ENCODE data around the gene KCNAB2.

KCNAB2 gene

GRCh38 chr1:6130036-6130435, 84.3 kb downstream of the KCNAB2 start:
- no peaks in the 10 kb centered on the region for H3K36me3 ChIP-seq (ENCODE audit: control insufficient read depth, insufficient read depth, low read length)
- no peaks in the 10 kb centered on the region for H3K27me3 ChIP-seq (ENCODE audit: control insufficient read depth, insufficient read depth, low read length)
- H3K4me1 ChIP-seq (ENCODE audit: control insufficient read depth, insufficient read depth, low read length) = no peaks in the 10 kb centered on the region
- no peak overlapping the region for H3K9ac ChIP-seq (ENCODE audit: low read length)
- H3K4me3 ChIP-seq (ENCODE audit: low read length) = no peak overlapping the region
- no peak overlapping the region for H3K27ac ChIP-seq (ENCODE audit: low read depth, low read length)

- H3K36me3 ChIP-seq (ENCODE audit: control insufficient read depth, insufficient read depth, low read length) = no peaks in the 10 kb centered on the region
- H3K4me1 ChIP-seq (ENCODE audit: control insufficient read depth, insufficient read depth, low read length) = no peaks in the 10 kb centered on the region
- no peak overlapping the region for H3K4me3 ChIP-seq (ENCODE audit: low read length)
- no peak overlapping the region for H3K27ac ChIP-seq (ENCODE audit: low read depth, low read length)
- no peaks in the 10 kb centered on the region for H3K27me3 ChIP-seq (ENCODE audit: control insufficient read depth, insufficient read depth, low read length)
- H3K9ac ChIP-seq (ENCODE audit: low read length) = no peak overlapping the region
These were observed 84.9 kb downstream of the KCNAB2 start for GRCh38 chr1:6130596-6130995.

GRCh38 chr1:6131561-6131960, 85.9 kb downstream of the KCNAB2 start:
- Histone ChIP-seq H3K27me3 (ENCODE audit: control insufficient read depth, insufficient read depth, low read length) (no peaks in the 10 kb centered on the region), H3K27ac (ENCODE audit: low read depth, low read length) (no peak overlapping the region), H3K36me3 (ENCODE audit: control insufficient read depth, insufficient read depth, low read length) (no peaks in the 10 kb centered on the region), H3K4me3 (ENCODE audit: low read length) (no peak overlapping the region), H3K4me1 (ENCODE audit: control insufficient read depth, insufficient read depth, low read length) (no peaks in the 10 kb centered on the region), H3K9ac (ENCODE audit: low read length) (no peak overlapping the region)

GRCh38 chr1:6133146-6133895, 87.6 kb downstream of the KCNAB2 start:
- Histone ChIP-seq H3K4me3 (ENCODE audit: low read length) (no peak overlapping the region), H3K27me3 (ENCODE audit: control insufficient read depth, insufficient read depth, low read length) (no peaks in the 10 kb centered on the region), H3K4me1 (ENCODE audit: control insufficient read depth, insufficient read depth, low read length) (no peaks in the 10 kb centered on the region), H3K9ac (ENCODE audit: low read length) (no peak overlapping the region), H3K36me3 (ENCODE audit: control insufficient read depth, insufficient read depth, low read length) (no peaks in the 10 kb centered on the region), H3K27ac (ENCODE audit: low read depth, low read length) (no peak overlapping the region)

GRCh38 chr1:6134206-6134605, 88.5 kb downstream of the KCNAB2 start:
- Histone ChIP-seq H3K27ac (ENCODE audit: low read depth, low read length) (no peak overlapping the region), H3K36me3 (ENCODE audit: control insufficient read depth, insufficient read depth, low read length) (no peaks in the 10 kb centered on the region), H3K4me3 (ENCODE audit: low read length) (no peak overlapping the region), H3K4me1 (ENCODE audit: control insufficient read depth, insufficient read depth, low read length) (no peaks in the 10 kb centered on the region), H3K27me3 (ENCODE audit: control insufficient read depth, insufficient read depth, low read length) (no peaks in the 10 kb centered on the region), H3K9ac (ENCODE audit: low read length) (no peak overlapping the region)

GRCh38 chr1:6134741-6135510, 89.2 kb downstream of the KCNAB2 start:
- no peaks in the 10 kb centered on the region for H3K4me1 ChIP-seq (ENCODE audit: control insufficient read depth, insufficient read depth, low read length)
- H3K36me3 ChIP-seq (ENCODE audit: control insufficient read depth, insufficient read depth, low read length) = no peaks in the 10 kb centered on the region
- no peak overlapping the region for H3K27ac ChIP-seq (ENCODE audit: low read depth, low read length)
- no peak overlapping the region for H3K9ac ChIP-seq (ENCODE audit: low read length)
- no peaks in the 10 kb centered on the region for H3K27me3 ChIP-seq (ENCODE audit: control insufficient read depth, insufficient read depth, low read length)
- no peak overlapping the region for H3K4me3 ChIP-seq (ENCODE audit: low read length)

- Histone ChIP-seq H3K4me3 (ENCODE audit: low read length) (no peak overlapping the region), H3K36me3 (ENCODE audit: control insufficient read depth, insufficient read depth, low read length) (no peaks in the 10 kb centered on the region), H3K9ac (ENCODE audit: low read length) (no peak overlapping the region), H3K27me3 (ENCODE audit: control insufficient read depth, insufficient read depth, low read length) (no peaks in the 10 kb centered on the region), H3K4me1 (ENCODE audit: control insufficient read depth, insufficient read depth, low read length) (no peaks in the 10 kb centered on the region), H3K27ac (ENCODE audit: low read depth, low read length) (no peak overlapping the region)
These were observed 91.0 kb downstream of the KCNAB2 start for GRCh38 chr1:6136516-6137220.

GRCh38 chr1:6137758-6138157, 92.1 kb downstream of the KCNAB2 start:
- no peaks in the 10 kb centered on the region for H3K27me3 ChIP-seq (ENCODE audit: control insufficient read depth, insufficient read depth, low read length)
- H3K27ac ChIP-seq (ENCODE audit: low read depth, low read length) = no peak overlapping the region
- no peak overlapping the region for H3K4me3 ChIP-seq (ENCODE audit: low read length)
- H3K9ac ChIP-seq (ENCODE audit: low read length) = no peak overlapping the region
- H3K4me1 ChIP-seq (ENCODE audit: control insufficient read depth, insufficient read depth, low read length) = no peaks in the 10 kb centered on the region
- H3K36me3 ChIP-seq (ENCODE audit: control insufficient read depth, insufficient read depth, low read length) = no peaks in the 10 kb centered on the region

- Histone ChIP-seq H3K4me3 (ENCODE audit: low read length) (no peak overlapping the region), H3K27ac (ENCODE audit: low read depth, low read length) (no peak overlapping the region), H3K9ac (ENCODE audit: low read length) (no peak overlapping the region), H3K27me3 (ENCODE audit: control insufficient read depth, insufficient read depth, low read length) (no peaks in the 10 kb centered on the region), H3K36me3 (ENCODE audit: control insufficient read depth, insufficient read depth, low read length) (no peaks in the 10 kb centered on the region), H3K4me1 (ENCODE audit: control insufficient read depth, insufficient read depth, low read length) (no peaks in the 10 kb centered on the region)
These were observed 94.7 kb downstream of the KCNAB2 start for GRCh38 chr1:6140413-6140812.

- Histone ChIP-seq H3K9ac (ENCODE audit: low read length) (no peak overlapping the region), H3K4me1 (ENCODE audit: control insufficient read depth, insufficient read depth, low read length) (no peaks in the 10 kb centered on the region), H3K36me3 (ENCODE audit: control insufficient read depth, insufficient read depth, low read length) (no peaks in the 10 kb centered on the region), H3K27ac (ENCODE audit: low read depth, low read length) (no peak overlapping the region), H3K4me3 (ENCODE audit: low read length) (no peak overlapping the region), H3K27me3 (ENCODE audit: control insufficient read depth, insufficient read depth, low read length) (peaks cover 2% of the 10 kb centered on the region)
These were observed 95.9 kb downstream of the KCNAB2 start for GRCh38 chr1:6141592-6141991.

GRCh38 chr1:6142036-6142621, 96.4 kb downstream of the KCNAB2 start:
- H3K4me1 ChIP-seq (ENCODE audit: control insufficient read depth, insufficient read depth, low read length) = no peaks in the 10 kb centered on the region
- no peak overlapping the region for H3K9ac ChIP-seq (ENCODE audit: low read length)
- no peaks in the 10 kb centered on the region for H3K36me3 ChIP-seq (ENCODE audit: control insufficient read depth, insufficient read depth, low read length)
- H3K27ac ChIP-seq (ENCODE audit: low read depth, low read length) = no peak overlapping the region
- no peak overlapping the region for H3K4me3 ChIP-seq (ENCODE audit: low read length)
- peaks cover 2% of the 10 kb centered on the region for H3K27me3 ChIP-seq (ENCODE audit: control insufficient read depth, insufficient read depth, low read length)

GRCh38 chr1:6142734-6143133, 97.0 kb downstream of the KCNAB2 start:
- Histone ChIP-seq H3K27me3 (ENCODE audit: control insufficient read depth, insufficient read depth, low read length) (peaks cover 6% of the 10 kb centered on the region), H3K4me1 (ENCODE audit: control insufficient read depth, insufficient read depth, low read length) (no peaks in the 10 kb centered on the region), H3K36me3 (ENCODE audit: control insufficient read depth, insufficient read depth, low read length) (no peaks in the 10 kb centered on the region), H3K27ac (ENCODE audit: low read depth, low read length) (no peak overlapping the region), H3K4me3 (ENCODE audit: low read length) (no peak overlapping the region), H3K9ac (ENCODE audit: low read length) (no peak overlapping the region)
